NT2/D1 (cell line): ENCODE results near the gene ETV5.

ENCODE experiments used
- SUZ12 ChIP-seq: IDR thresholded peaks from 2 replicates; pipeline ENCODE4 v1.6.1; 2011; ENCODE audit not compliant: insufficient read length, insufficient read depth; ENCODE audit errors: extremely low read depth
- ZNF274 ChIP-seq: IDR thresholded peaks from 2 replicates; pipeline ENCODE4 v1.6.1; 2011; ENCODE audit warnings: mild to moderate bottlenecking, low read depth, low read length

- TF ChIP-seq ZNF274 = no peak
- no peak for TF ChIP-seq SUZ12
These were observed 16.2 kb upstream of the ETV5 start for GRCh38 chr3:186125118-186125517.
